H1 (cell line): ENCODE results near the gene C1QL3. TPM values are rescaled to one million over a fixed set of nuclear protein-coding genes. Genes with fewer than 3 reads are reported as not detected.

Experiments
- BACH1 ChIP-seq: IDR thresholded peaks from 2 replicates; pipeline ENCODE4 v1.6.1; 2012; ENCODE audit warnings: low read length, improper control_type of control experiment
- BRCA1 ChIP-seq: IDR thresholded peaks from 2 replicates; pipeline ENCODE4 v1.6.1; 2012; ENCODE audit warnings: low read depth, low read length, improper control_type of control experiment
- E2F6 ChIP-seq: IDR thresholded peaks from 2 replicates; pipeline ENCODE4 v1.6.1; 2012; ENCODE audit warnings: inconsistent platforms
- EGR1 ChIP-seq: IDR thresholded peaks from 2 replicates; pipeline ENCODE4 v1.6.1; 2011; ENCODE audit warnings: low read depth, low read length, borderline replicate concordance
- SUZ12 ChIP-seq: fragments of 200-600 bp; sonication (generic); IDR thresholded peaks from 2 replicates; pipeline ENCODE4 v1.6.1; 2012; ENCODE audit warnings: mild to moderate bottlenecking, inconsistent platforms, low read length, moderate library complexity, mixed read lengths
- polyA plus RNA-seq, 7 experiments: library from polyadenylated mRNA; depleted of rRNA in 3 of 7; stranded (reverse) in 5 of 7; unstranded in 2 of 7; fragments of >200 nt in 5 of 7; fragments of 200-250 nt in 2 of 7; gene quantifications; 1 replicate in 5 of 7; 2 replicates in 1 of 7; 4 replicates in 1 of 7; pipeline versions ENCODE4 v1.2.1 to v1.2.3, GENCODE V29; 2011 to 2013; ENCODE audit warnings: missing spikeins in 2 of 7, mixed read lengths in 2 of 7
- total RNA-seq: library from RNA; stranded (reverse); fragmentation: NEBNext Ultra II Directional; extraction: Animal tissue kit (Norgen Biotek cat#: 25700); gene quantifications from 2 replicates; pipeline ENCODE4 v1.2.1, GENCODE V29; 2021

Gene C1QL3
- total and polyA plus RNA-seq, 2 of the 8 experiments (the other 6 are each of a cell fraction or from before 2014, with no cell fraction given), result 1.0 to 1.8 TPM

- TF ChIP-seq E2F6, result no peak
- no peak for TF ChIP-seq BACH1
- no peak for TF ChIP-seq EGR1
- no peak for TF ChIP-seq BRCA1
- TF ChIP-seq SUZ12, result no peak
- TF ChIP-seq, all 59 proteins: peak for 0
These were observed 50.9 kb downstream of the C1QL3 start (continued) for GRCh38 chr10:16470747-16471146.
